ENCODE data around the gene HRH1. TPM values are rescaled to one million over a fixed set of nuclear protein-coding genes. Genes with fewer than 3 reads are reported as not detected.

Gene HRH1
- total RNA-seq, 1 donor from 2014 or later: 2.1 TPM

GRCh38 chr3:11273891-11274291, 119.6 kb downstream of the HRH1 start:
- H2AFZ ChIP-seq (ENCODE audit: low read depth, low read length): no peak overlapping the region
- no peak overlapping the region for H3K4me3 ChIP-seq (ENCODE audit: insufficient read depth, low read depth, low read length)
- no peaks in the 10 kb centered on the region for H3K9me3 ChIP-seq (ENCODE audit: insufficient read depth, low read depth, low read length)
- TF ChIP-seq CTCF (IDR thresholded peaks at IDR 0.05; ENCODE audit: insufficient read depth, low read depth, low read length) (no peak), EZH2 (IDR thresholded peaks at IDR 0.05; ENCODE audit: insufficient read depth, low read length) (no peak)
- Mint-ChIP-seq H3K36me3 (ENCODE audit: low read depth, unreplicated experiment) (peaks cover 10% of the 10 kb centered on the region), H3K4me1 (ENCODE audit: low read depth, unreplicated experiment) (peaks cover 13% of the 10 kb centered on the region), H3K27me3 (ENCODE audit: low read depth, unreplicated experiment) (no peaks in the 10 kb centered on the region), H3K4me3 (ENCODE audit: unreplicated experiment) (peak overlapping the region; percentile 98), H3K9me3 (ENCODE audit: unreplicated experiment) (peaks cover 2% of the 10 kb centered on the region), H3K27ac (ENCODE audit: unreplicated experiment) (peak overlapping the region; percentile 35)
- DNase-seq (ENCODE audit: low read depth): no peak
- no peak overlapping the region for H3K9ac ChIP-seq (ENCODE audit: low read length)
- peaks cover 17% of the 10 kb centered on the region for H3K4me1 ChIP-seq (ENCODE audit: insufficient read depth, low read length)
- no peak for FAIRE-seq
- H3K27ac ChIP-seq (ENCODE audit: low read depth, low read length): no peak overlapping the region
- peak overlapping the region; percentile 83 for H3K4me2 ChIP-seq (ENCODE audit: low read length)
- peaks cover 52% of the 10 kb centered on the region for H3K79me2 ChIP-seq (ENCODE audit: insufficient read depth, low read length)
- peaks cover 5% of the 10 kb centered on the region for H4K20me1 ChIP-seq (ENCODE audit: insufficient read depth, low read length)
- H3K27me3 ChIP-seq (ENCODE audit: insufficient read depth, low read length): no peaks in the 10 kb centered on the region
- H3K36me3 ChIP-seq (ENCODE audit: insufficient read depth, low read length): no peaks in the 10 kb centered on the region

GRCh38 chr3:11274566-11275142, 120.4 kb downstream of the HRH1 start:
- Histone ChIP-seq H3K9me3 (ENCODE audit: insufficient read depth, low read depth, low read length) (no peaks in the 10 kb centered on the region), H3K9ac (ENCODE audit: low read length) (no peak overlapping the region), H3K4me3 (ENCODE audit: insufficient read depth, low read depth, low read length) (no peak overlapping the region), H3K36me3 (ENCODE audit: insufficient read depth, low read length) (no peaks in the 10 kb centered on the region), H3K79me2 (ENCODE audit: insufficient read depth, low read length) (peaks cover 53% of the 10 kb centered on the region), H2AFZ (ENCODE audit: low read depth, low read length) (no peak overlapping the region), H3K4me1 (ENCODE audit: insufficient read depth, low read length) (peaks cover 21% of the 10 kb centered on the region), H3K4me2 (ENCODE audit: low read length) (peak overlapping the region; percentile 83), H4K20me1 (ENCODE audit: insufficient read depth, low read length) (peaks cover 5% of the 10 kb centered on the region), H3K27me3 (ENCODE audit: insufficient read depth, low read length) (no peaks in the 10 kb centered on the region), H3K27ac (ENCODE audit: low read depth, low read length) (no peak overlapping the region)
- Mint-ChIP-seq H3K36me3 (ENCODE audit: low read depth, unreplicated experiment) (peaks cover 10% of the 10 kb centered on the region), H3K4me3 (ENCODE audit: unreplicated experiment) (no peak overlapping the region), H3K9me3 (ENCODE audit: unreplicated experiment) (peaks cover 2% of the 10 kb centered on the region), H3K27ac (ENCODE audit: unreplicated experiment) (no peak overlapping the region), H3K27me3 (ENCODE audit: low read depth, unreplicated experiment) (no peaks in the 10 kb centered on the region), H3K4me1 (ENCODE audit: low read depth, unreplicated experiment) (peaks cover 15% of the 10 kb centered on the region)
- no peak for TF ChIP-seq EZH2 (IDR thresholded peaks at IDR 0.05; ENCODE audit: insufficient read depth, low read length)
- no peak for TF ChIP-seq CTCF (IDR thresholded peaks at IDR 0.05; ENCODE audit: insufficient read depth, low read depth, low read length)
- FAIRE-seq: no peak
- DNase-seq (ENCODE audit: low read depth): no peak

GRCh38 chr3:11275926-11276325, 121.6 kb downstream of the HRH1 start:
- H3K4me3 Mint-ChIP-seq (ENCODE audit: unreplicated experiment): no peak overlapping the region

More at GRCh38 chr3:11275926-11276325, 121.6 kb downstream of the HRH1 start:
- Mint-ChIP-seq H3K36me3 (ENCODE audit: low read depth, unreplicated experiment) (peaks cover 10% of the 10 kb centered on the region), H3K4me1 (ENCODE audit: low read depth, unreplicated experiment) (peaks cover 15% of the 10 kb centered on the region), H3K27ac (ENCODE audit: unreplicated experiment) (no peak overlapping the region), H3K9me3 (ENCODE audit: unreplicated experiment) (peaks cover 2% of the 10 kb centered on the region), H3K27me3 (ENCODE audit: low read depth, unreplicated experiment) (no peaks in the 10 kb centered on the region)
- H3K27me3 ChIP-seq (ENCODE audit: insufficient read depth, low read length): no peaks in the 10 kb centered on the region
- FAIRE-seq (no peak), DNase-seq (ENCODE audit: low read depth) (no peak)
- H3K9me3 ChIP-seq (ENCODE audit: insufficient read depth, low read depth, low read length): no peaks in the 10 kb centered on the region
- H3K36me3 ChIP-seq (ENCODE audit: insufficient read depth, low read length): peaks cover 2% of the 10 kb centered on the region
- no peak overlapping the region for H3K27ac ChIP-seq (ENCODE audit: low read depth, low read length)
- H3K9ac ChIP-seq (ENCODE audit: low read length): no peak overlapping the region
- H4K20me1 ChIP-seq (ENCODE audit: insufficient read depth, low read length): peaks cover 5% of the 10 kb centered on the region
- peaks cover 64% of the 10 kb centered on the region for H3K79me2 ChIP-seq (ENCODE audit: insufficient read depth, low read length)
- H2AFZ ChIP-seq (ENCODE audit: low read depth, low read length): no peak overlapping the region
- H3K4me3 ChIP-seq (ENCODE audit: insufficient read depth, low read depth, low read length): no peak overlapping the region
- peaks cover 21% of the 10 kb centered on the region for H3K4me1 ChIP-seq (ENCODE audit: insufficient read depth, low read length)
- no peak overlapping the region for H3K4me2 ChIP-seq (ENCODE audit: low read length)
- TF ChIP-seq CTCF (IDR thresholded peaks at IDR 0.05; ENCODE audit: insufficient read depth, low read depth, low read length) (no peak), EZH2 (IDR thresholded peaks at IDR 0.05; ENCODE audit: insufficient read depth, low read length) (no peak)

Data from astrocyte (in vitro differentiated cells and primary cell).